ENCODE results near the gene PRKN.
"Not testable (repeated sequence)": the region's sequence is repeated elsewhere in the genome, so short reads cannot be mapped to it uniquely, and the experiment has no call there.

PRKN gene

DNA sequence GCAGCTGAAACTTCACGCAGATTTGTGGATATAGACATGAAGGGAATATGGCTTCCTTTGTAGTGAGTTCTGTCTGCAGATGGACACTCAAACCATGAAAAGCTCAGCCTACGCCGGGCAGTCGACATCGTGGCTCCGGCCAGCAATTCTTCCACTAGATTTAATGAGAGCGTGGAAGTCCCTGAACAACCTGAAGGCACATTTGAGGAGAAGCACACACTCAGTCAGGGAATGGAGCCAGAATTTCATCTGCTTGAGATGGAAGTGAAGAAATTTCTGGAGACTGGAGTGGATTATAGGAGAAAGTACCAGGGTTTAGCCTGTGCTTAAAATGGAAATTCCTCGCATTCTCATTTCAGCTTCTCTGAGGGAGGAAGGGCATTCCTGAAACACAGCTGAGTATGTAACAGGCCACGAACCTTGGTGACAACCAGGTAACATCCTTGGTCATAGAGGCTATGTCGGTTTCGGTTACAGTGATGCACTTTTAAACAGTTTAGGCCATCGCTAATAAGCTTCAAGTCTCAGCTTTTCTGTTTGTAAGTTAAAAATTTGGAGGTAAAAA is 1373.2 kb downstream of the PRKN start:
- DNase-seq, result no peak

DNA sequence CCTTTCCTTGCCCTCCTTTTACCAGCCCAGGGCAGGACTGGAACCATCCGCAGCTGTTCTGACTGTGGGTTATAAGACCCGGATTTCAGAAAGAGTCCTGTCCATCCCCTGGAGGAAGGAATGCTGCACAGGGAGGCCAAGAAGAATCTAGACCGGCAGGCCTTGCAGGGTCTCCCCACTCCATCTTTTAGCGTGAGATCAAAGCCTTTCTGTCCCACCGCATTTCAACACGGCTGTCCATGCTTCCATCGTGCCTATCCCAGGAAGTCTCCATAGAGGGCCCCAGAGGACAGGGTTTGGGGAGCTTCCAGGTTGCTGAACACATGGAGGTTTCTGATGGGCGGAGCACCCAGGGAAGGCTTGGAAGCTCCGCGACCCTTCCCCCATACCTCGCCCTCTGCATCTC is 1374.4 kb downstream of the PRKN start:
- no peak for DNase-seq

DNA sequence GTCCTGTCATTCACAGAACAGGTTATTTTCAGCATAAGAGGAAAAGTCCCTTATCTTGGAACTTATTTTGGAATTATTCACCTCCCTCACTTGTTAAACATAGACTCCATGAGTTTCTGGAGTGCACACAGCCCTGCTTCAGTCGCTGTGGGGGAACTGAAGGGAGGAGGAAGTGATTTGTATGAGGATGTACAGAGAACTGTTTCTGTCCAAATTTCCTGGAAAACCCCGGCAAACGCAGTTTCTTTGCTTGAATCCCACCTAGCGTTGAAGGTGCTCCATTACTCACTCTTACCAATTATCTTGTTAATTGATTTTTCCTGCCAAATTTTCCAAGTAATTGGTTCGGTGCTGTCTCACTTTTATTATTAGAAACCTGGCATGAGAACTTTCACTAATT is 1375.7 kb downstream of the PRKN start:
- no peak for DNase-seq

DNA sequence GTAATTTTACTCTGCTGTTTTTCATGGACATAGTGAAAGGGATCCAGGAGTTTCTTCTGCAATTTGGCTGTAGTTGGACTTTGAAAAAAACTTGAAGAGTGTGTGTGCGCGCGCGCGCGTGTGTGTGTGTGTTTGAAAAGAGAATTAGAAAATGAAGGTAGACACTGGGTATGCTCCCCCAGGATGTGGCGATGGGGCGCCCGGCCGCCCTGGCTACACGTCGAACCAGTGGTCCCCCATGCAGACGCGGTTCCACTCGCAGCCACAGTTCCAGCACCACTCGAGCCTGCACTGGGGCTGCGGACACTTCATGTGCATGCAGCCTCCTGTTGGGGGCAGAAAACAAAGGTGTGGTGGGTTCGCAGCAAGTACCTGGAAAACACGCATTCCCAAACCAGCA is 1377.7 kb downstream of the PRKN start:
- no peak for DNase-seq

DNA sequence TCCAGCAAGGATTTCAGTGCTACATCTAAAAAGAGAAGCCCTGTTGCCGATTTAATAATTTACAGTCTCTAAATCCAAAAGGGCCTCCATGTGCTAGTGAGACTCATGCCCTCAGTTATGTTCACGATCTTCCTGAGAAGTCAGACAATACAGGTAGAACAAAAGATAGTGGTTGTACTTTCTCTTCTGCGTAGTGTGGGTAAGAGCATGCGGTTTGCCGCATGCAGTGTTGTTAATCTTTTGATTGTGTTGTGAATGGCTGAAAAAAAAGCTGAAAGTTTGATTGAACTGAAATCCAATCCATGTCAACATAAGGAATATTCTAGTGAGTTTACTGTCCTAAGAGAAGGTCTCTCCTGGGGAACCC is 1379.0 kb downstream of the PRKN start:
- no peak for DNase-seq

DNA sequence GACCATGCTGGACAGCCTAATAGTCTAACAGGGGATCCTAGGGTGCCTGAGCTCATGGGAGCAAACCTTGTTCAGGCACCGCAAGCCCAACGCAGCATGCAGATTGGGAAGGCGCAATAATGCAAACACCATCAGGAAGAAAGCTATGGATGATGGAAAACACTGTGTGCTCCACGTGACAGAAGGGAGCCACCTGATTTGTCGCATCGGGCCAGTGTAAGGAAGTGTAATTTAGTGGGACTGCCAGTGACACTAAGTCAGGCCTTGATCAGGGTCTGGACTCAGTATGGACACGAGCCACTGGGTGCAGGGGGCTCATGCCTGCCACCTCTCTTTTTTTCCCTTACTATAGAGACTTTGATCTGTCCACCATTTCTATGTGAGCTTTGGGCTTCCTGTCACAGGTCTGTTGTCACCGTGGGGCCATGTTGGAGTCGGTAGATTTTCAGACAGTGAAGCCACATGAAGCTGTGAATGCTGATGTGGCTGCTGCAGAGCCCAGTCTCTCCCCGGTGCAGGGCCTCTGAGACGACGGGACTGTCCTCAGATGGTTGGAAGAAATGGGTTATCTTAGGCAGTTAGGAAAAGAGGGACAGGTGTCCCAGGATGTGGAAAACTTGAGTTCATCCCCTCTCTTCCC is 1379.5 kb downstream of the PRKN start:
- no peak for DNase-seq

DNA sequence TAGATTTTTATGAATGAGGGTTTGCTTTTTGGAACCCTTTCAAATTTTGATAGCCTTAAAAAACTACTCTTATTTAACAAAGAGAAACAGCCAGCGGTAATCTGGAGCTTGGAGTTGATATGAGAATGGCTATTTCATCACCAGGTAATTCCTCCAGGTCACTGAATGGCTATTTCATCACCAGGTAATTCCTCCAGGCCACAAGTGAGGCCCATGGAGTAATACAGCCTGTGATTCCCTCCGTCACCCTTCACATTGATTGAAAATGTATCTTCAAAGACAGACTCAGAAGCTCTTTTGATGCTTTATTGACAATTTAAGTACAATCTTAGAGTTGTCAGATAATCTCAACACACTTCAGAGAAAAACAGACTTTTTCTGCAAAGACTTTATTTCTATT is 1380.4 kb downstream of the PRKN start:
- DNase-seq, result no peak

DNA sequence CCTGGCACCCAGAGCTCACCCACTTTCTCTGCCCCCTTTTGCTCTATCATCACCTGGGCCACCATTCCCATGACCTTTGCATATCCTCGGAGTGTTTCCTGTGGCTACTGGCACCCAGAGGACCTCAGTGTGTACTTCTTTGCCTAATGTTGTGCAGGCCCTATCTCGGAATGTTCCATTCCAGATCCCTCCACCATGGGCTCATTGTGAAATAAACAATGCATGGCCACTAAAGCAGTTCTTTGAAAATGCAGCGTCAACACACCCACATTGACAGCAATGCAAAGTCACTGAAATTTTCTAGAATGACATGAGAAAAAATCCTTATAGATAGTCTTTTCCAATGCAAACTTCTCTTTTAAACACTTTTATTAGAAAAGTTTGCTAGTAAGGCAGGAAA is 1380.8 kb downstream of the PRKN start:
- DNase-seq, result no peak

DNA sequence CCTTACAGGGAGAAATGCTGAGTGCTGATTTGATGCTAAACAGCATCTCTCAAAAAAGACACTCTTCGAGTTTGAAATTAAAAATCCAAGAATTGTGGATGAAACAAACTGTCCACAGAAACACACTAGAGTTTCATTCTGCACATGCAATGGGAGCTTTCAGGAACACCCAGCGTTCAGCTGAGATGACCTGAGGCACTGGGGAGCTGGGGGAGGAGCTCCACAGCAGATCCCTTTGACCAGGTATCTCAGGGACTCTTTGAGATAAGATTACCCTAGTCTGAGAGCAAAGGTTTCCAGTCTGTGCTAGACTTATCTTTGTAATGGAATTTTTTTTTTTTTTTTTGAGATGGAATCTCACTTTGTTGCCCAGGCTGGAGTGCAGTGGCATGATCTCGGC is 1382.9 kb downstream of the PRKN start:
- DNase-seq, result no peak

DNA sequence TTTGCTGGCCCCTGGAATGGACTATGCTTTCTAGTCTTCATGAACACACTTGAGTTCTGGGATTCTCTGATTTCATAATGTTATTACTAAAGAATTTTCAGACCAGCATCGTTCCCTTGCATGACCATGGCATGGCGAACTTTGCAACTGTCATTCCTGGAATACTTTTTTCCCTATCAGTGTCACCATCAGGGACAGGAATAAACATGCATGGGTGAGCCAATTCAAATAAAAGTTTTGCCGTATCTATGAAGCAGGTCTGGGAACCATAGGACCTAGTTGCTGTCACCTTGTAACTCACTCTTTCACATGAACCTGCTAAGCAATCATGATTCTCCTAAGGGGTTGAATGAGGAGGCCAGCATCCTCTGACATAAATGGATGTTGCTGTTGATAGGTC is 1385.5 kb downstream of the PRKN start:
- DNase-seq, result no peak

DNA sequence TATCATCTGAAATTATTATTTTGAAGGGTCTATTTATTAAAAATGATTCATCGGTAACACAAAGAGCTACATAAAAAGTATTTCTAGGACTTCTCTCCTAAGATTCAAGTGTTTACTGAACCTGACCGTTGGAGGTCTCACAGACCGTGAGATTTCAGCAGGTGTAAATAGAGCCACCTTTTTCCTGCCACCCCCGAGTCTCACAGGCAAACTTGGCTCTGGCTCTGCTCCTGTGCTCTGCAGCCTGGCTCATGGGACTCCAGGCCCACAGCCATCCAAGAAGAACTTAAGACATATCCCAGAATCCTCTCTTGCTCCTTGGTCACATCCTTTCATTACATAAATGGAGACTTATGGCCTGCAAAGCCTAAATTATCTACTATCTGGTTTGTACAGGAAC is 1385.9 kb downstream of the PRKN start:
- no peak for DNase-seq

DNA sequence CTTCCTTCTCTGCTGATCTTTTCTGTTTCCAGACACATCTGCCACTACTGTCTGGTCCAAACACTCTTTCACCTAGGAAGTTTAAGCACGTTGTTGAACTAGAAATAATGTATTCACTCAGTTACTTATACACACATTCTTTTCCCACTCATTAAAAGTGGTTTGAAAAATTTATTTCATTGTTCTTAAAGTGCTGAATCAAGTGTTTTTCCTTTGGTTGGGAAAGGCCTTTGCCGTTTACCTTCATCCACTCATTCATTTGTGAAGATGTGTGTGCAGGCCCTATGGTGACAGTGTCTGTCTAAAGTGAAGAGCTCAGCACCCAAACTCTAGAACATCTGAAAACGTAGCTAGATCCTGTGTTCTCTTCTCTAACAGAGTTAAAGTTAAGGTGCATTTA is 1389.6 kb downstream of the PRKN start:
- DNase-seq, result no peak

DNA sequence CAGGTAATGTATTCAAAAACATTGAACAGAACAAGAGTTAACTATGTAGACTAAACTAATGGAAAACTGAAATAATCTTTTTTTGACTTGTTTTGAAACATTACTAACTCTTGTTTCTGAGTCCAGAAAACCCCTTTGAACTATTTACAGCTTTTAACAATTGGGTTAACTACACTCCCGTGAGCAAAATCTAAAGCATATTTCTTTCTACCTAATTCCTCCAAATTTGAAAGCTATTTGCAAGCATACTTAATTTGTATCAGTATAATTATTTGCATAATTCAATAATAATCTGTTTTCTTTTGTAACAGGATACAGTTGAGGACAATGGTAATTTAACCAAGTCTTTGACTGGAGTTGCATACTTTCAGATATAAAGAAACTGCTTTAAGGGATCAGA is 1391.1 kb downstream of the PRKN start:
- DNase-seq, result no peak

DNA sequence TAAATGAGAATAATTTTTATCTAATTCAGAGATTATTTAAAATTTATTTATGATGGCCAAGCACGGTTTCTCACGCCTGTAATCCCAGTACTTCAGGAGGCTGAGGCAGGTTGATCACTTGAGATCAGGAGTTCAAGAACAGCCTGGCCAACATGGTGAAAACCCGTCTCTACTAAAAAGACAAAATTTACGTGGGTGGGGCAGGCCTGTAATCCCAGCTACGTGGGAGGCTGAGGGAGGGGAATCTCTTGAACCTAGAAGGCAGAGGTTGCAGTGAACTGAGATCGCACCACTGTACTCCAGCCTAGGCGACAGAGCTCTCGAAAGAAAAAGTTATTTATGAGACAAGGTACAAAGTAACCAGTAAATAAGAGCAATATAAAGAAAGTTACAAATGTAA is 1394.2 kb downstream of the PRKN start:
- no peak for DNase-seq

DNA sequence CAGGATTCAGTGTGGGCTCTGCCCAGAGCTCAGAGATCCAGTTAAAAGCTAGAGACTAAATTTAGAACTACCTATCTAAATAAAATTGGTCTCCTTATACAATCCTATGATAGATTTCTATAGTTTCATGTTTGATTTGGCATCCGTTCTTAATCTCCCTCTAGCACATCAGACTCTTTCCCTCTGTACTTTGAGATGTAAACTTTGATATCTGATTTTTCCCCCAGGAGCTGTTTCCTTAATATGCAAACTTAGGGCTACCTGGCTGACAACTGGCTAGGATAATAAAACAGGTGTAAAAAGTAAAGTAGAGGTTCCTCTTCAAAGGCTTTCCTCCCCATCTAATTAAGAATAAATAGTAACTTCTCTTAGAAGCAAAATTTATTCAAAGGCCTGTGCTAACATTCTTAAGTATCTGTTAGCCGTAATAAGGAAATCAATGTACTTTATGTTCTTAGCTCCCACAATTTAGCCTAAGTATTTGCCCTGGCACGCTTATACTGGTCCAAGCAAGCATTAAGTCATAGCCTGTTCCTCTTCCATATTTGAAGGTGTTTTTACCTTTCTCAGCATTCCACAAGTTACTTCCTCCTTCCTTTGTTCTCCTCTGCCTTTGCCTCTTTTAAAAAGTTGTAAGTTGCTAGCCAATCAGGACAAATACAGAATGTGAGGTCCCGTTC is 1396.0 kb downstream of the PRKN start:
- DNase-seq, result not testable (repeated sequence)

DNA sequence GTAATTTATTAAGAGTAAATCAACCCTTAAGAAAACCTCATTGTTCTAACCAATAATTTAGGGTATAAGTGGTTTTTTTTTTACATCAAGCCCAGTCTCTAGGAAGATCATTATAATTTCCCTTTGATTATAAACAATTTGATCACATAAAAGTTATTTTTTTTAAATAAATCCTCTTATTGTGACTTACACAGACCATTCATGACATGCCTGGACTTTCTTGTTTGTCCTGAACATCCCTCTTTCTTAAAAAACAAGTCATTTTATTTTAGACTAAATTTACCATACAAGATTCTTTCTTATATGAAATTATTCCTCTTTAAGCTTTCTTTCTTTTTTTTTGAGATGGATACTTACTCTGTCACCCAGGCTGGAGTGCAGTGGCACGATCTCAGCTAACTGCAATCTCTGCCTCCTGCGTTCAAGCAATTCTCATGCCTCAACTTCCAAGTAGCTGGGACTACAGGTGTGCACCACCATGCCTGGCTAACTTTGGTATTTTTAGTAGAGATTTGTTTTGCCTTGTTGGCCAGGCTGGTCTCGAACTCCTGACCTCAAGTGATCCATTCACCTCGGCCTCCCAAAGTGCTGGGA is 1400.1 kb downstream of the PRKN start:
- no peak for DNase-seq

DNA sequence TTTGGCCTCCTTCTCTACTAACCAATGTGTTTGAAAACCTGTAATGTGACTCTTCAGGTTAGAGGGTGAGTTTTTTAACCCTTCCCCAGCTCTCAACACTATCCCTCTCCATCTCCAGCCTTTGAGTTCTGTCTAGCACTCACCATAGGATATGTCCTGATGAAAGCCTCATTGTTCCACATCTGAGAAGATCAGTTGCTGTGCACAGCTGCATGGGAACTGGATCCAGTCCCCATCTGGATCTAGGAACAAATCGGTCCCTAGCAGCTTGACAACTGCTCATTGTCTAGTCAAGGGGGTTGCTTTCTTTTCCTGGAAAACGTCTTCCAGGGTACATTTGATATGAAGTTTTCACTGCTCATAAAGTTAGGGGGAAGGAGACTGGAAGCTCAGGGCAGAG is 1408.3 kb downstream of the PRKN start:
- no peak for DNase-seq

DNA sequence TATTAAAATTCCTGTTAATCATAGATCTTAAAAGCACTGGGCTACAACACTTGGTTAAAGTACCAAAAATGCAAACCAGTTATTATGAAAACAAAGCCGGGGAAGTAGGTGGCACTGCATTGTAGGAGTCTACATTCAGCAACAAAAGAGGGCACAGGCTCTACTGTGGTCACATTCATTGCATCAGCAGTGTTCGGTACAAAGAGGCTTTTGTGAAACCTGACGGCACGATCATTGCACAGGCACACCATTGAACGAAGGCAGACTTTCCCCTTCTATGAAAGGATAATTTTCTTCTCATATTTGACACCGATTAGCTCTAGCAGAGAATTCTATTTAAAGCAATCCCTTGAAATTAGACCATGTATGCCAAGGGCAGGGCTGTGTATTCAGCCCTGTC is 1409.1 kb downstream of the PRKN start:
- DNase-seq, result no peak

DNA sequence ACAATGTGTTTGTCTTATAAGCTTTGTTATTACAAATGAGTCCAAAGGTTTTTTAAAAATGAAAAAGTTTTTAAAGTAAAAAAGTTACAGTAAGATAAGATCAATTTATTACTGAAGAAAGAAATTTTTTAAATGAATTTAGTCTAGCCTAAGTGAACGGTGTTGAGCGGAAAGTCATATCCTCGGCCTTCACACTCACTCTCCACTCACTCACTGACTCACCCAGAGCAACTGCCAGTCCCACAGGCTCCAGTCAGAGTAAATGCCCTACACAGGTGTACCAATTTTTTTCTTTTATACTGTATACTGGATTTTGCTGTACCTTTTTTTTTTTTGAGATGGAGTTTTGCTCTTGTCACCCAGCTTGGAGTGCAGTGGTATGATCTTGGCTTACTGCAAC is 1411.0 kb downstream of the PRKN start:
- DNase-seq, result no peak

DNA sequence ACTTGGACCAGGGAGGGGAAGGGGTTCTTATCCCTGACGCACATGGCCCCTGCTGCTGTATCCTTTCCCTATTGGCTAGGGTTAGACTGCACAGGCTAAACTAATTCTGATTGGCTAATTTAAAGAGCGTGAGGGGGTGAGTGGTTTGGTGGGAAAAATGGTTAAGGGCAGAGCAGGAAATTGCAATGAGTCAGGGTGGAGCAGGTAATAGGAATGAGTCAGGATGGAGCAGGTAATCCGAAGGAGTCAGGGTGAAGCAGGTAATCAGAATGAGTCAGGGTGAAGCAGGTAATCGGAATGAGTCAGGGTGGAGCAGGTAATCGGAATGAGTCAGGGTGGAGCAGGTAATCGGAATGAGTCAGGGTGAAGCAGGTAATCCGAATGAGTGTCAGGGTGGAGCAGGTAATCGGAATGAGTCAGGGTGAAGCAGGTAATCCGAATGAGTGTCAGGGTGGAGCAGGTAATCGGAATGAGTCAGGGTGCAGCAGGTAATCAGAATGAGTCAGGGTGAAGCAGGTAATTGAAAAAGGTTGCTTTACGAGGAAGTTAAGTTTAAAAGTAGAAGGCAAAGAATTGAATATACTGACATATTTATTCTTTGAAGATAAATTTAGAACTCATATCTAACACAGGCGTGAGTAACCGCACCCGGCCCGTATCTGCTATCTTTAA is 1412.2 kb downstream of the PRKN start:
- not testable (repeated sequence) for DNase-seq

DNA sequence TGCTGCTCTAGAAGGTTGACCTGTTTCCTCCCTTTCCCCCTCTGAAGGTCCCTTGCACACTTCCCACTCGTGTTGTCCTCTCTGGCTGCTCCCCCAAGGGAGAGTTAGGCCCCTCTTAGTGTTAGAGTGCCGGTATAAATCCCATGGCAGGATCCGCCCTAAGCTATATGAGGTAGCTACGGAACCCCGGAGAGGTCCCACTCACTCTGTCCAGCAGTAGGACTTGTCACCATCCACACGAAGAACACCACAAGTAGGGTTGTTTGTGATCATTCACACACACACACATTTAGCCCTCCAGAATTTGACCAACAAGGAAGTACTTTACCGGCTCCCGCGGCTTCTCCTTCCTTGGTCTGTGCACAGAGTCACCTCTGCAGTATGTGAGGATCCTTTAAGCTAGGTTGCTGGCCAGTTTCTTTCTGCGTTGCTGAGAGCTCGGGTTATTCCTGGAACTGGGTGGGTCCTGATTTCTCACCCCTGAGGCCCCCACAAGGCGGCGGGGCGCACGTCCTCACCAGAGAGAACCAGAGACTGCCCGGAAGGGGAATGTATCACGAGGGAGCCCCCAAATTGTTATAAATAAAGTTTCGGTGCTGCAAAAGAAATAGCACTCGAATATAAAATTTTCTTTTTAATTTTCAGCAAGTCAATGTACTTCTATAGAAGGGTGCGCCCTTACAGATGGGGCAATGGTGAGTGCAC is 1412.9 kb downstream of the PRKN start:
- DNase-seq, result not testable (repeated sequence)

DNA sequence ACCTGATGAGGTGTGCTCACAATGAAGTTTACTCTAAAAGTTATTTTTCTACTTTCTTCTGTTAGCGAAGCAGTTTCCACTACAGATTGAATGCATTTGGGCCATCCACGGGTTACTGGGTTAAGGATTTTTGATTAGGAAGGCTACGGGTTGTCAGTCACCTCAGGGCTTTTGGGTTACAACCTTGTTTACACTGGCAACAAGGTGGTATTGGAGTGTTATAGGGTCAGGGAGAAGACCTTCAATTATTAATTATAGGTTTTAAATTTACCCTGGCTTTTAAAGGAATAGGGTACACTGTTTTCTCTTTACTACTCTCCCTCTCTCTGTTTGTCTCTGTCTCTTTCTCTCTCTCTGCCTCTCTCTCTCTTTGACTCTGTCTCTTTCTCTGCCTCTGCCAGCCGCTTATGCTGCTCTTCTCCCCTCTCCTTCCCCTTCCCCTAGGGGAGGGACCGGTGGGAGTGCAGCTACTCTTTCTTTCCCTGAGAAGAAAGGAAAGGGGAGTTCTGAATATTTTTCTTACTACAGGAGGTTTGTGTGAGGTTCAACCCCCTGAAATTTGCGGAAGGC is 1413.5 kb downstream of the PRKN start:
- no peak for DNase-seq

DNA sequence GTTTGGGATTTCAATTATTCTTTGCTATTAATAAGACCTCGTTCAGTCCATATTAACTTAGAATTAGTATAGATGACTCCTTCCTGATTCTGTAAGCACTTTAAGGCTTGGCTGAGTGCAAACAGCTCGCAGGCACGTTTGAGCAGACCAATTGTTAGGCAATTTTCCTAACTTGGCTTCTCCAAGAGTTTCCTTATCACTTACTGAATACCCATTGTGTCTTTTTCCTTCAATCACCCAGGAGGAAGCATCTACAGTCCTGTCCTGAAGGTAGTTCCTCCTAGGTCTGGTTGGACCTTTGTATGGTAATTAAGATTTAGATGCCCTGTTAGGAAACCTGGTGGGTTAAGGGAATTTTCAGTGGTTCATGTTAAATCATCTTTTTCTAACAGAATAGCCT is 1414.1 kb downstream of the PRKN start:
- DNase-seq, result not testable (repeated sequence)
